CD4-positive, alpha-beta T cell treated with Interleukin-4 for 1 hour (primary cell): ENCODE measurements around the gene OR6B1.
"Not testable (repeated sequence)": the region's sequence is repeated elsewhere in the genome, so short reads cannot be mapped to it uniquely, and the experiment has no call there.

Experiments used
- DNase-seq, 2 donors: peaks; one replicate each; pipeline ENCODE4 v3.0.0-alpha.2; 2020 to 2022

OR6B1 gene

GRCh38 chr7:144006692-144007042 is 6.5 kb downstream of the OR6B1 start:
- no peak for DNase-seq

- no peak for DNase-seq
Measured at GRCh38 chr7:144009361-144009760, 9.2 kb downstream of the OR6B1 start.

- not testable (repeated sequence) for DNase-seq
Measured at GRCh38 chr7:144010061-144010460, 9.9 kb downstream of the OR6B1 start.

- not testable (repeated sequence) for DNase-seq
Measured at GRCh38 chr7:144010821-144011220, 10.7 kb downstream of the OR6B1 start.

GRCh38 chr7:144011458-144012230 is 11.5 kb downstream of the OR6B1 start:
- DNase-seq, result no peak

GRCh38 chr7:144018065-144018464 is 17.9 kb downstream of the OR6B1 start:
- DNase-seq, result no peak

- DNase-seq, result no peak
Measured at GRCh38 chr7:144019457-144019856, 19.3 kb downstream of the OR6B1 start.

- DNase-seq, result no peak
Measured at GRCh38 chr7:144020340-144020739, 20.2 kb downstream of the OR6B1 start.

GRCh38 chr7:144022169-144022568 is 22.0 kb downstream of the OR6B1 start:
- DNase-seq, result no peak

GRCh38 chr7:144023171-144023827 is 23.2 kb downstream of the OR6B1 start:
- DNase-seq, result no peak

GRCh38 chr7:144024213-144024612 is 24.1 kb downstream of the OR6B1 start:
- no peak for DNase-seq

- DNase-seq, result no peak
Measured at GRCh38 chr7:144026203-144026883, 26.2 kb downstream of the OR6B1 start.

- no peak for DNase-seq
Measured at GRCh38 chr7:144027070-144027469, 26.9 kb downstream of the OR6B1 start.

GRCh38 chr7:144027974-144028373 is 27.9 kb downstream of the OR6B1 start:
- DNase-seq, result no peak

- DNase-seq, result no peak
Measured at GRCh38 chr7:144028547-144028946, 28.4 kb downstream of the OR6B1 start.

GRCh38 chr7:144032516-144032915 is 32.4 kb downstream of the OR6B1 start:
- no peak for DNase-seq

- no peak for DNase-seq
Measured at GRCh38 chr7:144032985-144033709, 33.0 kb downstream of the OR6B1 start.

- DNase-seq, result no peak
Measured at GRCh38 chr7:144035385-144035784, 35.3 kb downstream of the OR6B1 start.

GRCh38 chr7:144036302-144036885 is 36.3 kb downstream of the OR6B1 start:
- no peak for DNase-seq

GRCh38 chr7:144037414-144038035 is 37.4 kb downstream of the OR6B1 start:
- DNase-seq, result no peak

- no peak for DNase-seq
Measured at GRCh38 chr7:144038887-144039286, 38.8 kb downstream of the OR6B1 start.

- DNase-seq, result no peak
Measured at GRCh38 chr7:144048648-144049047, 48.5 kb downstream of the OR6B1 start, which contains the start of gene OR2A5. TSS of gene OR2A5 (plus strand) at chr7:144048948. CDS start at chr7:144050402, 1,454 bp downstream.
